K562 (cell line): ENCODE data around the gene L3HYPDH. TPM values are rescaled to one million over a fixed set of nuclear protein-coding genes. Genes with fewer than 3 reads are reported as not detected.

Experiments
- ATAC-seq: fragments of 200-7000 bp; cut with Tn5 transposase; 3 replicates; pipeline ENCODE4 v1.9.1; 2020; ENCODE audit warnings: moderate library complexity
- BruUV-seq: library from RNA; stranded (reverse); fragments of 400-500 nt; replicated peaks from 2 replicates; lab custom pipeline; 2021; lab: Mats Ljungman, UMichigan
- CTCF ChIA-PET: fragments of 300-600 bp; formaldehyde crosslinking; extraction: SDS; loops from one replicate; lab custom pipeline; 2021; ENCODE audit warnings: low intra/inter-chr PET ratio; lab: Yijun Ruan, JAX
- POLR2A ChIA-PET: fragments of 300-600, 350-650 bp; sonication (Branson Sonifier 250); formaldehyde crosslinking; extraction: SDS; loops from one replicate; lab custom pipeline; 2021; ENCODE audit warnings: antibody characterized with exemption, inconsistent platforms; lab: Yijun Ruan, JAX
- DNase-seq, 4 experiments: peaks; one replicate each; pipeline versions ENCODE4 v3.0.0 to v3.0.0-alpha.2; 2011 to 2018; ENCODE audit warnings: low spot score in 3 of 4, mixed read lengths in 3 of 4; ENCODE audit errors: extremely low read depth in 1 of 4
- FAIRE-seq: peaks from 2 replicates; lab custom pipeline; 2011; peaks lifted over from hg19 to GRCh38; lab: Jason Lieb, UNC
- H2AFZ ChIP-seq: 2 replicates; pipeline ENCODE4 v1.6.0; 2011; ENCODE audit warnings: low read depth, low read length, control low read depth, inconsistent platforms
- H3K27ac ChIP-seq: fragments of 200-600 bp; 3 replicates; pipeline ENCODE4 v1.8.0; 2011; ENCODE audit warnings: low read depth, mild to moderate bottlenecking, control low read depth, inconsistent platforms, low read length, moderate library complexity, mixed read lengths; ENCODE audit errors: extremely low read depth
- H3K27me3 ChIP-seq, 2 experiments: fragments of 300-600 bp in 1 of 2; 2 replicates in 1 of 2; 3 replicates in 1 of 2; pipeline versions ENCODE4 v1.6.0 to v1.8.0; 2011; ENCODE audit warnings: inconsistent platforms in 2 of 2, low read length in 2 of 2, mild to moderate bottlenecking in 1 of 2, mixed read lengths in 1 of 2, moderate library complexity in 1 of 2; ENCODE audit not compliant: control insufficient read depth in 2 of 2, insufficient read depth in 2 of 2
- H3K36me3 ChIP-seq: fragments of 300-600 bp; 3 replicates; pipeline ENCODE4 v1.8.0; 2011; ENCODE audit warnings: mild to moderate bottlenecking, low read length, inconsistent platforms; ENCODE audit not compliant: control insufficient read depth, insufficient read depth
- H3K4me1 ChIP-seq, 2 experiments: fragments of 200-600 bp in 1 of 2; replicated peaks in 1 of 2; 2 replicates in 1 of 2; 3 replicates in 1 of 2; pipeline versions ENCODE4 v1.5.1 to v1.8.0; 2011; ENCODE audit warnings: inconsistent platforms in 2 of 2, low read length in 2 of 2, mild to moderate bottlenecking in 1 of 2, mixed read lengths in 1 of 2, moderate library complexity in 1 of 2; ENCODE audit not compliant: control insufficient read depth in 2 of 2, insufficient read depth in 2 of 2
- H3K4me2 ChIP-seq: 2 replicates; pipeline ENCODE4 v1.6.1; 2011; ENCODE audit warnings: low read length, control low read depth, inconsistent platforms, mixed read lengths; ENCODE audit not compliant: insufficient read depth
- H3K4me3 ChIP-seq: fragments of 200-600 bp; sonication (generic), shearing (Covaris generic); 2 replicates; pipeline ENCODE4 v1.5.1; 2016; ENCODE audit warnings: control low read depth, inconsistent platforms
- H3K79me2 ChIP-seq: fragments of 200-600 bp; 3 replicates; pipeline ENCODE4 v1.8.0; 2011; ENCODE audit warnings: low read length, inconsistent platforms; ENCODE audit not compliant: control insufficient read depth, insufficient read depth
- H3K9ac ChIP-seq, 2 experiments: 2 replicates each; pipeline versions ENCODE4 v1.6.0 to v1.6.1; 2011; ENCODE audit warnings: low read depth in 2 of 2, low read length in 2 of 2, control low read depth in 1 of 2, inconsistent platforms in 1 of 2, mild to moderate bottlenecking in 1 of 2, mixed read lengths in 1 of 2; ENCODE audit not compliant: insufficient read depth in 1 of 2
- H3K9me1 ChIP-seq: one replicate; pipeline ENCODE4 v1.6.0; 2011; ENCODE audit warnings: inconsistent platforms, mild to moderate bottlenecking, low read length, moderate library complexity; ENCODE audit not compliant: control insufficient read depth, insufficient read depth
- H3K9me3 ChIP-seq: replicated peaks from 2 replicates; pipeline ENCODE4 v1.5.1; 2011; ENCODE audit warnings: low read depth, low read length, inconsistent platforms; ENCODE audit not compliant: control insufficient read depth, insufficient read depth
- H4K20me1 ChIP-seq: replicated peaks from 2 replicates; pipeline ENCODE4 v1.6.1; 2011; ENCODE audit warnings: low read length, inconsistent platforms, mixed read lengths; ENCODE audit not compliant: control insufficient read depth, insufficient read depth
- BDP1 ChIP-seq: IDR thresholded peaks from 3 replicates; pipeline ENCODE4 v1.6.1; 2011; ENCODE audit not compliant: insufficient read length, insufficient read depth
- BMI1 ChIP-seq: fragments of 150-350 bp; IDR thresholded peaks from 2 replicates; pipeline ENCODE4 v1.6.1; 2014; ENCODE audit warnings: low read length
- BRF2 ChIP-seq: IDR thresholded peaks from 3 replicates; pipeline ENCODE4 v1.6.1; 2011; ENCODE audit warnings: borderline replicate concordance, mild to moderate bottlenecking; ENCODE audit not compliant: insufficient read length, insufficient read depth
- DIDO1 ChIP-seq: fragments of 450-650 bp; IDR thresholded peaks from 2 replicates; pipeline ENCODE4 v1.6.1; 2016; ENCODE audit warnings: low read depth, missing biosample characterization, missing genetic modification characterization
- GATAD2B ChIP-seq: fragments of 450-650 bp; IDR thresholded peaks from 2 replicates; pipeline ENCODE4 v1.6.1; 2017; ENCODE audit warnings: mild to moderate bottlenecking, borderline replicate concordance
- NONO ChIP-seq, 2 experiments: fragments of 200-400 bp in 1 of 2; fragments of 450-650 bp in 1 of 2; formaldehyde crosslinking in 1 of 2; IDR thresholded peaks; 2 replicates each; pipeline ENCODE4 v1.6.1; 2017; ENCODE audit warnings: low read depth in 2 of 2, mild to moderate bottlenecking in 2 of 2, moderate library complexity in 2 of 2, low read length in 1 of 2
- RHOXF2B ChIP-seq: fragments of 250-450 bp; sonication (Bioruptor Pico); conservative IDR thresholded peaks from 2 replicates; pipeline ENCODE4 v1.5.1; 2021
- SRSF9 ChIP-seq: fragments of 200-400 bp; formaldehyde crosslinking; IDR thresholded peaks from 2 replicates; pipeline ENCODE4 v1.6.1; 2017; ENCODE audit warnings: low read depth, low read length, borderline replicate concordance
- TCF7 ChIP-seq: sonication (generic); IDR thresholded peaks from 2 replicates; pipeline ENCODE4 v1.6.1; 2016; ENCODE audit warnings: antibody characterized with exemption, borderline replicate concordance
- TRIM24 ChIP-seq, 2 experiments: fragments of 450-650 bp; IDR thresholded peaks; 2 replicates each; pipeline ENCODE4 v1.6.1; 2016
- ZNF133 ChIP-seq: fragments of 250-450 bp; sonication (Bioruptor Pico); IDR thresholded peaks from 2 replicates; pipeline ENCODE4 v1.4.0; 2020; ENCODE audit warnings: mild to moderate bottlenecking
- ZNF592 ChIP-seq: fragments of 450-650 bp; IDR thresholded peaks from 2 replicates; pipeline ENCODE4 v1.6.1; 2017; ENCODE audit warnings: antibody characterized with exemption, mild to moderate bottlenecking
- ZNF668 ChIP-seq: fragments of 250-450 bp; sonication (Bioruptor Pico); IDR thresholded peaks from 2 replicates; pipeline ENCODE4 v1.8.0; 2022; ENCODE audit warnings: mild to moderate bottlenecking, inconsistent platforms
- ZNF740 ChIP-seq, 3 experiments: fragments of 200-800 bp in 1 of 3; sonication (Bioruptor generic) in 1 of 3; sonication (generic) in 1 of 3; formaldehyde crosslinking in 1 of 3; IDR thresholded peaks; 2 replicates each; pipeline versions ENCODE4 v1.6.1 to v1.8.0; 2016 to 2022; ENCODE audit warnings: mild to moderate bottlenecking in 2 of 3, missing compliant biosample characterization in 2 of 3, missing genetic modification characterization in 2 of 3, missing genetic modification reagents in 1 of 3
- ZNF76 ChIP-seq: fragments of 250-450 bp; sonication (Bioruptor Pico); IDR thresholded peaks from 2 replicates; pipeline ENCODE4 v1.4.0; 2020; ENCODE audit warnings: mild to moderate bottlenecking, moderate library complexity, borderline replicate concordance
- whole genome bisulfite sequencing: fragments of 100-300 bp; shearing (Covaris generic); methylation state at CpG from one replicate; pipeline ENCODE4 v1.1.6; 2016; ENCODE audit warnings: low coverage, mixed read lengths; ENCODE audit not compliant: insufficient coverage; ENCODE audit errors: missing lambda C conversion rate; 5-methylcytosine and 5-hydroxymethylcytosine counted together
- in situ Hi-C: fragments of 300-500 bp; cut with MboI; formaldehyde crosslinking; loops from 4 replicates; pipeline ENCODE4 v1.15.0; 2018; ENCODE audit warnings: inconsistent platforms, mixed read lengths
- intact Hi-C: fragments of 100-400 bp; cut with micrococcal nuclease; formaldehyde crosslinking; loops from 2 replicates; pipeline ENCODE4 v1.14.2; 2022
- polyA plus RNA-seq, 8 experiments: library from polyadenylated mRNA; depleted of rRNA in 4 of 8; stranded (reverse) in 5 of 8; unstranded in 3 of 8; fragments of >200 nt; fragmentation: Nextera tagmentation in 2 of 8; fragmentation: Illumina TruSeq in 1 of 8; extraction: Ambion mirVana in 2 of 8; extraction: Trizol in 1 of 8; gene quantifications; 2 replicates each; pipeline versions ENCODE4 v1.2.1 to v1.2.3, GENCODE V29; 2011 to 2014; ENCODE audit warnings: inconsistent platforms in 1 of 8, missing spikeins in 1 of 8
- total RNA-seq, 7 experiments: library from RNA; depleted of rRNA in 6 of 7; stranded (reverse); fragments of >200 nt in 6 of 7; fragmentation: Illumina TruSeq in 2 of 7; extraction: Trizol in 2 of 7; gene quantifications; 2 replicates each; pipeline versions ENCODE4 v1.2.1 to v1.2.3, GENCODE V29; 2011 to 2021; ENCODE audit warnings: low replicate concordance in 1 of 7

Gene L3HYPDH
- total and polyA plus RNA-seq, 9 of the 15 experiments (the other 6 are each of a cell fraction or from before 2014, with no cell fraction given): 12.8 to 36.5 (median 19.3) TPM

- no peak for DNase-seq
- Histone ChIP-seq H3K9me1 (no peaks in the 10 kb centered on the region), H2AFZ (no peak overlapping the region), H3K36me3 (peaks cover 9% of the 10 kb centered on the region; the same call in 2 of the 3 replicates), H3K9me3 (no peaks in the 10 kb centered on the region), H3K4me1 (no peaks in the 10 kb centered on the region), H3K4me2 (no peak overlapping the region), H3K27me3 (no peaks in the 10 kb centered on the region), H3K9ac (no peak overlapping the region), H4K20me1 (no peaks in the 10 kb centered on the region), H3K27ac (no peak overlapping the region), H3K79me2 (no peaks in the 10 kb centered on the region), H3K4me3 (no peak overlapping the region)
- no peak for FAIRE-seq
- CTCF ChIA-PET: no interaction called here
- no TSS peak for BruUV-seq
- POLR2A ChIA-PET: no interaction called here
- no peak for TF ChIP-seq ZNF668 (CRISPR knock-in tag)
- no peak for TF ChIP-seq RHOXF2B (CRISPR knock-in tag)
- no peak for TF ChIP-seq ZNF740 (CRISPR knock-in tag; IDR thresholded peaks at IDR 0.05)
- no peak for TF ChIP-seq ZNF740 (tag; IDR thresholded peaks at IDR 0.05)
- no peak for TF ChIP-seq BDP1
- no peak for TF ChIP-seq ZNF133 (CRISPR knock-in tag)
- no peak for TF ChIP-seq GATAD2B
- TF ChIP-seq BMI1: no peak
- TF ChIP-seq TCF7: no peak
- TF ChIP-seq ZNF592: no peak
- TF ChIP-seq ZNF76 (CRISPR knock-in tag): no peak
- no peak for TF ChIP-seq TRIM24 (IDR thresholded peaks at IDR 0.05)
- no peak for TF ChIP-seq DIDO1
- no peak for TF ChIP-seq BRF2
- no peak for TF ChIP-seq SRSF9
- TF ChIP-seq NONO (IDR thresholded peaks at IDR 0.05; ENCODE audit: low read depth in 2 of 2, low read length in 1 of 2): no peak
- in situ Hi-C loops (no loop called here), intact Hi-C loops (no loop called here)
- ATAC-seq: no peak
- no CpG with 5 or more reads among the region's 1 CpG for WGBS
These were observed 28.8 kb downstream of the L3HYPDH start for GRCh38 chr14:59455411-59455810.
